ENCODE measurements around the gene STX10. TPM values are rescaled to one million over a fixed set of nuclear protein-coding genes. Genes with fewer than 3 reads are reported as not detected.
A peak's percentile ranks its signal among the peaks of the same experiment; 100 is the strongest.

Gene STX10
- total and polyA plus RNA-seq, 9 donors, result 15.3 to 57.8 (median 43.0) TPM

- no peak for TF ChIP-seq CTCF (IDR thresholded peaks at IDR 0.05)
- TF ChIP-seq POLR2A (IDR thresholded peaks at IDR 0.05), result no peak
- TF ChIP-seq EP300 (IDR thresholded peaks at IDR 0.05), result no peak
- intact Hi-C loops (cut with DNase I), result loop anchor here in 1 of 4 donors (5.0 kb wide), 1 partner anchor 41 kb away; no protein-coding TSS in a partner anchor
- no peaks in the 10 kb centered on the region for H3K27me3 ChIP-seq
- peak; percentile 75 to 87 (median 84) for DNase-seq
- no peaks in the 10 kb centered on the region for H3K9me3 ChIP-seq
- H3K4me3 ChIP-seq, result peak within 1 kb of the TSS; percentile 33
- WGBS, 3 donors, result 4 to 9% (median 6%) methylated on average over 13 to 47 of the region's 47 CpGs
- H3K27ac ChIP-seq, result peak within 1 kb of the TSS; percentile 39 to 66
- H3K4me1 ChIP-seq (ENCODE audit: insufficient read depth), result peaks cover 9% of the 10 kb centered on the region
- no peaks in the 10 kb centered on the region for H3K36me3 ChIP-seq
Observed at GRCh38 chr19:13102666-13103580, 47.3 kb downstream of the STX10 start, which contains the start of gene LYL1. LYL1 (minus strand) TSS chr19:13102858; CDS start chr19:13101171, 1,687 bp downstream.

GRCh38 chr19:13102416-13102665 is 47.8 kb downstream of the STX10 start:
- TF ChIP-seq EP300 (IDR thresholded peaks at IDR 0.05), result no peak
- TF ChIP-seq CTCF (IDR thresholded peaks at IDR 0.05), result no peak
- Histone ChIP-seq H3K36me3 (no peaks in the 10 kb centered on the region), H3K27ac (peak overlapping the region; percentile 39 to 66), H3K9me3 (no peaks in the 10 kb centered on the region), H3K4me1 (ENCODE audit: insufficient read depth) (peaks cover 9% of the 10 kb centered on the region), H3K4me3 (peak overlapping the region; percentile 33), H3K27me3 (no peaks in the 10 kb centered on the region)
- 8 to 15% (median 12%) methylated on average over 5 to 7 of the region's 7 CpGs for WGBS, 3 donors
- intact Hi-C loops (cut with DNase I), result loop anchor here in 1 of 4 donors (5.0 kb wide), 1 partner anchor 40 kb away; no protein-coding TSS in a partner anchor
- no peak for DNase-seq

GRCh38 chr19:13101590-13102415 is 48.4 kb downstream of the STX10 start:
- 79 to 86% (median 79%) methylated on average over 7 of the region's 7 CpGs for WGBS, 3 donors
- TF ChIP-seq CTCF (IDR thresholded peaks at IDR 0.05) (no peak), EP300 (IDR thresholded peaks at IDR 0.05) (no peak), POLR2A (IDR thresholded peaks at IDR 0.05) (no peak)
- Histone ChIP-seq H3K4me3 (peak overlapping the region; percentile 33), H3K9me3 (no peaks in the 10 kb centered on the region), H3K27me3 (no peaks in the 10 kb centered on the region), H3K27ac (peak overlapping the region; percentile 39 to 66), H3K4me1 (ENCODE audit: insufficient read depth) (peaks cover 9% of the 10 kb centered on the region), H3K36me3 (no peaks in the 10 kb centered on the region)
- intact Hi-C loops (cut with DNase I), result loop anchor here in 1 of 4 donors (5.0 kb wide), 1 partner anchor 40 kb away; no protein-coding TSS in a partner anchor
- DNase-seq, result peak in 2 of 5 donors; percentile 19 to 38

GRCh38 chr19:13100841-13101589 is 49.2 kb downstream of the STX10 start:
- TF ChIP-seq POLR2A (IDR thresholded peaks at IDR 0.05) (no peak), EP300 (IDR thresholded peaks at IDR 0.05) (no peak), CTCF (IDR thresholded peaks at IDR 0.05) (no peak)
- WGBS, 3 donors, result 71 to 79% (median 73%) methylated on average over 17 to 18 of the region's 18 CpGs
- intact Hi-C loops (cut with DNase I), result loop anchor here in 1 of 4 donors (5.0 kb wide), 1 partner anchor 39 kb away; no protein-coding TSS in a partner anchor
- peak in 2 of 5 donors; percentile 39 to 46 for DNase-seq
- Histone ChIP-seq H3K27me3 (no peaks in the 10 kb centered on the region), H3K9me3 (no peaks in the 10 kb centered on the region), H3K36me3 (no peaks in the 10 kb centered on the region), H3K27ac (no peak overlapping the region), H3K4me1 (ENCODE audit: insufficient read depth) (peaks cover 9% of the 10 kb centered on the region), H3K4me3 (no peak overlapping the region)
